NCI-H345 treated with DMSO at 0.1 percent for 48 hours (cell line): Measurements from ENCODE around the gene THUMPD3.

Experiments
- DNase-seq: peaks from one replicate; lab custom pipeline; 2025; ENCODE audit not compliant: unreplicated experiment; lab: John Stamatoyannopoulos, UW

The THUMPD3 gene, protein sequence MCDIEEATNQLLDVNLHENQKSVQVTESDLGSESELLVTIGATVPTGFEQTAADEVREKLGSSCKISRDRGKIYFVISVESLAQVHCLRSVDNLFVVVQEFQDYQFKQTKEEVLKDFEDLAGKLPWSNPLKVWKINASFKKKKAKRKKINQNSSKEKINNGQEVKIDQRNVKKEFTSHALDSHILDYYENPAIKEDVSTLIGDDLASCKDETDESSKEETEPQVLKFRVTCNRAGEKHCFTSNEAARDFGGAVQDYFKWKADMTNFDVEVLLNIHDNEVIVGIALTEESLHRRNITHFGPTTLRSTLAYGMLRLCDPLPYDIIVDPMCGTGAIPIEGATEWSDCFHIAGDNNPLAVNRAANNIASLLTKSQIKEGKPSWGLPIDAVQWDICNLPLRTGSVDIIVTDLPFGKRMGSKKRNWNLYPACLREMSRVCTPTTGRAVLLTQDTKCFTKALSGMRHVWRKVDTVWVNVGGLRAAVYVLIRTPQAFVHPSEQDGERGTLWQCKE

GRCh38 chr3:9362731-9363530 is at the start of gene THUMPD3:
Gene THUMPD3, plus strand, starts transcription at chr3:9363054. Its CDS starts 2,015 bp downstream, at chr3:9365069.
- DNase-seq = peak; percentile 59

DNA sequence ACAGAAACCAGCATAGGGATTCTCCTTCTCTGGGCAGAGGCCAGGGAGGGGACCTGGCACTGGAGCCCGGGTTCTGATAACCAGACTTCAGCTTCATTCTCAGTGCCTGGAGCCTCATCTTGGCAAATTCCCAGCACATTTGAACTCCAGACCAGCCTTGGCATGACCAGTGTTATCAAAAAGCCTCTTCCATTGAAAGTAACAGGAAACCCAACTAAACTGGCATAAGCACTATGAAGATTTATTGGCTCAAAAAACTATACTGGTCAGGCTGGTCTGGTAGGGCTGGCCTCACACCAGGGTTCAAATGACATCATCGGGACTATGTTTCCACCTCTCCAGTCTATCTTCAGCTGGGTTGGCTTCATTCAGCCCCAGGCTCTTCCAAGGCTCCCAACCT is 48.1 kb upstream of the THUMPD3 start:
- no peak for DNase-seq

GRCh38 chr3:9316881-9317361 is 45.9 kb upstream of the THUMPD3 start:
- DNase-seq = no peak

GRCh38 chr3:9322780-9323179 is 40.1 kb upstream of the THUMPD3 start:
- DNase-seq = no peak

- DNase-seq = no peak
These were observed 37.9 kb upstream of the THUMPD3 start for GRCh38 chr3:9324944-9325343.

DNA sequence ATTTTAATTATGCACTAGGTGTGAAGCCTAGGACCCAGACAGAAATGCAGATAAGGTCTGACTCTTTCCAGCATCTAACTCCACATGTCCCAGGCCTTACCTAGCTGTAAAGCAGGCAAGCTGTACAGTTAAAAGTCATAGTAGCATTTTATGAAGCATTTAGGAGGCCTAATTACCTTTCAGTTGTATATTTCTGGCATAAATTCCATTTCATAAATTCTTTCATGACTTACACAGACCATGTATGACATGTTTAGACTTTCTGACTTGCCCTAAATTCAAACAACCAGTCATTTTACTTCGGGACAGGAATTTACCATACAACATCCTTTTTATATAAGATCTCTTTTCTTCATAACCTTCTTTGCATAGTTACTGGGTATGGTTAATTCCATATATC is 35.3 kb upstream of the THUMPD3 start:
- no peak for DNase-seq

DNA sequence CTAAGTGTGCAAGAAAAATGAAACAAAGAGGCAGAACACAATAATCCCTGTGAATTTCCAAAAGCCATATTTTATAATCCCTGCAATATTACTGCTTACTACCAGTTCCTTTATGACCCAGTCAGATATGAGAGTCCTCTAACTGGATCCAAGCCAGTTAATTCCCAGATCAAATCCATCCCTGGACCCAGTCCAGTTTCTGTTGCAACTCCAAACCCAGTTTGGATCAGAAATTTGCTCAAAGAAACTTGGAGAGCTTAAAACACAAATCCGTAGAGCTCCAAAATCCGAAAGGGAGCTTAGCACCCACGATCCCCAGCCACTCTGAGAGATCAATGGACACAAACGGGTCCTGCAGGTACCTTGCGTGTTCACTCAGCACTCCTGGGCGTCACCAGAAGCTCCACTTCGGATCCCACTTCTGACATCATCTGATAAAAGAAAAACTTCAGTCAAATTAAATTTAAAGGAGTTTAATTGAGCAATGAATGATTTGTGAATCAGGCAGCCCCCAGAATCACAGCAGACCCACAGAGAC is 32.6 kb upstream of the THUMPD3 start:
- no peak for DNase-seq

DNA sequence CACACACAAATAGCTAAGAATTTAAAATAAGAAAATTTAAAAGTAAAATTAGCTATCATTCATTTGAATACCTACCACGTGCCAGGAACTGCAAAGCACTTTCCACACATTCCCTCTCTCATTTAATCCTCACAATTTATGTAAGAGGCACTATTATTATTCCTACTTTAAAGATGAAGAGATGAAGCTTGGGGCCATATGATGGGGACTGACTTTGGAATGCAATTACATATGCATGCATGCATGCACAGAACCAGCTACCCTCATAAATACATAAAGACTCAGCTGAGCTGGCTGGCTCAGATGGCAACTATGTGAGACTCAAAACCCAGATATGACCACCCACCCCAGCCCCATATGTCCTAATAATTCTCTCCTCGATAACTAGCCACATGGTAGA is 31.7 kb upstream of the THUMPD3 start:
- DNase-seq = no peak

GRCh38 chr3:9332250-9333030 is 30.4 kb upstream of the THUMPD3 start:
- DNase-seq = no peak

DNA sequence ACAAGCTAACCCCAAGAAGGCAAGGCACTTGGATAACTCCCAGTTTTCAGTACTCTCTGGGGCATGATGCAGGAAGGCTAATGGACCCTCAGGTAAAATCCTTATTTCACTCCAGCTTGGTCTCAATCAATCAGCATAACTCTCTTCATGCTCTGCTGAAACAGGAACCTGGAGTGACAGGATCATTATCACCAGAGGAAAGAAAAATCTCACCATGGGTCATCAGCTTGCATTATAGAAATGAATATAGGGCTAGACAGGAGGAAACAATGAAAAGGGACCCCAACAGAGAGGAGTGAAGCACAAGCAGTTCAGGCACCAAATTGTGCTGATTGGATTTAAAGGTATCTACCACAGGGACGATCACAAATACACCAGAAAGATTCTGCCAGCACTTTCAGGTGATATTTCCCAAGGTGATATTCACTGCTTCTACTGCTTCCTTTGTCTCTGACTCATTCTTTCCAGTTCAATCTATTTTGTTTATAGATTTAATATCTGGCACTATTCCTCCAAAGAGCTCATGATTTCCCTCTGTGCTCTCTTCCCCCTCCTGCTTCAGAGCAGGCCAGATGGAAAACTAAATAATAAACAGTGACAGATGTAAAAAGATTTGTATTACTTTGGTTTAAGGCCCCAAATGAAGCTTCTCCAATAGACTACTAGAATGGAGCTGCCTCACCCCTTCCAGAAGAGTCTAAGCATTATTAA is 22.9 kb upstream of the THUMPD3 start:
- DNase-seq = no peak

DNA sequence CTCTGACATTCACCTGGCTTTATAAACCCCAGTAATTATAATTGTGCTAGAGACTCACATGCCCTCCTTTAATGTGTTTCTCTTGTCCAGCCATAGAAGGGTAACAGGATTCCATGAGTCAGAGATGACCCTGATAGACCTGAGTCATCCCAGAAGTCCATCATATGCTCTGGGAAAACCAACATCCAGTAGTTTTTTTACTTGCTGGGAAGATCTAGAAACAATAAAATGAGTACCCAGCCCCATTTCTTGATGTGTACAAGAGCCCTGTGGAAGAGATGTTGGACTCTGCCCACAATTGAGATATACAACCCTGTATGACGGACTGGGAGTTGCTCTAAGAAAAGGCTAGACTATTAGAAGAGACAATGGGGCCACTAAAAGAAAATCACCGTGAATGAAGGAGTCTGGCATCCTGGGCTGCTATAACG is 22.4 kb upstream of the THUMPD3 start:
- no peak for DNase-seq

DNA sequence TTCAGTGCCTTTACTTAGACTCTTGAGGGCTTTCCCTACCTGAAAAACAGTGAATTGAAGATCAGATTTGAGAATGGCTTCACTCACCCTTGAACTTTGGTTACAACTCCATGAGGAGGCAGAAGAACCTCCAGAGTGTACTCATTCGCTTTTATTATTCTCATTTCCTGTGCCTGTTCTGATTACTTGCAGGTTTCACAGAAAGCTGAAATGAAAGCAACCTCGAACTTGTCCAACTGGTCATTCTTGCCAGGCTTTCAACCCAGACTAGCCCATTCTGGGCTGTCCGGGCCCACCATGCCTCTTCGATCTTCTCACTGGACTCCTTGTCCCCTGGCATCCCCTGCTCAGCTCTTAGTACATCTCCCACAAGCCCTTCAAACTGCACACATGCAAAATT is 20.2 kb upstream of the THUMPD3 start:
- no peak for DNase-seq

- no peak for DNase-seq
These were observed 19.7 kb upstream of the THUMPD3 start for GRCh38 chr3:9343115-9343514.

DNA sequence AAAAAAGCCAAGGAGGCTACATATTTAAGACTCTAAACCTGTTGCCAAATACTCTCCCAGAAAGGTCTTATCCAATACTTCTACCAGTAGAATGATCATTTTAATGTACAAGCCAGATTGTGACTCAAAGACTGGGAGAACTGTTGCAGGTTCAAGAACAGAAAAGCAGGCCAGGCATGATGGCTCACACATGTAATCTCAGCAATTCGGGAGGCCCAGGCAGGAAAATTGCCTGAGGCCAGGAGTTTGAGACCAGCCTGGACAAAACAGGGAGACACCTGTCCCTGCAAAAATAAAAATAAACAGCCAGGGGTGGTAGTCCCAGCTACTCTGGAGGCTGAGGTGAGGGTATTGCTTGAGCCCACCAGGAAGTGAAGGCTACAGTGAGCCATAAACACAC is 17.8 kb upstream of the THUMPD3 start:
- no peak for DNase-seq

DNA sequence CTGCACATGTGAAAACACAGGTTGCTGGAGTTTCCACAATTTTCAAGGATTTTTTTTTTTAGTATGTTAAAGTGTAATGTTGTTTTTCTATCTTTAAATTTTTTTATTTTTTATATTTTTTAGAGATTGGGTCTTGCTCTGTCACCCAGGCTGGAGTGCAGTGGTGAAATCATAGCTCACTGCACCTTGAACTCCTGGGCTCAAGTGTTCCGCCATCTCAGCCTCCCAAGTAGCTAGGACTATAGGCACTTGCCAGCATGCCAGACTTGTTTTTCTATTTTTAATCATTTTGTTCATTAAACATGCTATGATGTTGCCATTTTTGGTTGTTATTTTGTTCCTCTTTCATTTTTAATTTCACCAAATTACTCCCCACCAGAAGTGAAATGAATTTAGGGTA is 16.7 kb upstream of the THUMPD3 start:
- no peak for DNase-seq

- no peak for DNase-seq
These were observed 15.8 kb upstream of the THUMPD3 start for GRCh38 chr3:9347081-9347480.

DNA sequence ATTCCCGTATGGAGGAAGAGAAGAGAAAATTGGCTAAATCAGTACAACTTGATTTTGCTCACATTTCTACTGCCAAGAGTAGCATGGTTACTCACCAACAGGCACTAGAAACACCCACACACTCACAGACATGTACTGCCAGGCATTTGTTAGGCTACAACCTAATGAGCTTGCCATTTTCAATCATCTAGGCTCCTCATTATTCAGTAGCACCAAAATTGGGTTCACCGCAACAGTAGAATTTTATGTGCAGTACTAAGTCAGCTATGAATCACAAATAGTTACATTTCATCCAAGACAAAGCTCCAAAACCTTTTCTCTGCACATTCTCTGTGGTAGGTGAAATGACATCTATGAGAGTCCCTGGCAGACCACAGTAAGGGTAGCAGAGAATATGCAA is 15.0 kb upstream of the THUMPD3 start:
- DNase-seq = no peak

DNA sequence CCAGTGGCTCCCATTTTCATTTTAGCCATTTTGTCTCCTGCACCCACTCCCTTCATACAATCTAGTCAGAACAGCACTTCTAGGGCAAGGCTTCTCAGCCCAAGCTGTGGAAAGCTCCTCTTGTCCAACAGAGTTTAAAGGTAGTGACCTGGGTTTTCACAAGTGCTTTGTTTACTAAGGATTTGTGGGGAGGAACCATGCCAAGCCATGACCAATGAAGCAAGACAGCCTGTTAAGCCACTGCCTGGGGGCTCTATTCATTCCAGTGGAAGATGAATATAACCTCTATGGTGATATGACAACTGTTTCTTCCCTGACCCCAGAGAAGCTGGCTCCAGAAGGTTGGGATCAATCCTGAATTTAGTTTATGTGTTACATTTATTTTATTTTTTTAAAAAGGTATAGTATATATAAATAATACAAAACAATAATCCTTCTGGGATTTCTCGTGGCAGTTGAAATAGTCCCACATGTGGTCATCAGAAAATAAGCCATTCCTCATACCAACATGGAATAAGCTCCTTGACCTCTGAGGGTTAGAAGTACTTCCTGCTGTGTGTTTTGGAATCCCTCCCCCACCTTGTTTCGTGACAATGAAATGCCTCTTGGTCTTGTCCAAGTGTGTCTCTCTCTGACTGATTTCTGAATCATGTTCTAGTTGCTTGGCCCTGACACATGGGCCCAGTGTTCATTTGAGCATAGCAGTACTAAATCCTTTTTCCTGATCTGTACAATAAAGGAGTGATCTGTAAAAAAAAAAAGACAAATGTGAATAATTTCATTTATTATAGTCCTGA is 13.3 kb upstream of the THUMPD3 start:
- DNase-seq = no peak

DNA sequence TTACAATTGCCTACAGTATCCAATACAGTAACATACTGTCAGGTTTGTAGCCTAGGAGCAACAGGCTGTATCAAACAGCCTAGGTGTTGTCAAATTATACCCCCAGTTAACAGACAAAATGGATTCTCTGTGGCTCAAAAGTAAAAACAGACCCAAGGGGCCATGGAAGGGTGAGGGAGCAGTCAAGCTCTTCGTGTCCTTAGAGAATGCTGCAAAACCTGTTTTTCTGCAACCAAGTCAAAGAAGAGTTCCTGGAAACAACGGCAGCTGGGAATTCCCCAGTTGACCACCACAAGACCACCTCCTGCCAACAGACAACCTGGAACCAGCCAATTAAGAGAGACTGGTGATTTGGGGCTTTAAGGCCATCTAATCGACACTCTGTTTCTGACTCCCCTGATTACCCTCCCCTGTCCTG is 11.1 kb upstream of the THUMPD3 start:
- no peak for DNase-seq
